GM21360 (cell line): ENCODE results near the gene DPY19L1.
"Not testable (repeated sequence)": the region's sequence is repeated elsewhere in the genome, so short reads cannot be mapped to it uniquely, and the experiment has no call there.

Experiments used
- ATAC-seq: cut with Tn5 transposase; IDR thresholded peaks from one replicate; pipeline ENCODE4 v1.9.1; 2021; ENCODE audit warnings: mild to moderate bottlenecking, moderate library complexity; ENCODE audit not compliant: unreplicated experiment

Gene DPY19L1

GRCh38 chr7:35037211-35037525 is at the start of gene DPY19L1:
TSS of gene DPY19L1 (minus strand) at chr7:35037485. CDS start at chr7:35037394, 91 bp downstream.
- ATAC-seq = no peak

- not testable (repeated sequence) for ATAC-seq
These were observed 42.2 kb upstream of the DPY19L1 start for GRCh38 chr7:35079517-35079916.

- ATAC-seq = not testable (repeated sequence)
These were observed 36.7 kb upstream of the DPY19L1 start for GRCh38 chr7:35074008-35074407.

GRCh38 chr7:35072950-35073827 is 35.9 kb upstream of the DPY19L1 start:
- not testable (repeated sequence) for ATAC-seq

- not testable (repeated sequence) for ATAC-seq
These were observed 31.8 kb upstream of the DPY19L1 start for GRCh38 chr7:35069084-35069483.

- not testable (repeated sequence) for ATAC-seq
These were observed 28.1 kb upstream of the DPY19L1 start for GRCh38 chr7:35065382-35065781.

GRCh38 chr7:35058571-35058970 is 21.3 kb upstream of the DPY19L1 start:
- not testable (repeated sequence) for ATAC-seq

GRCh38 chr7:35057505-35058451 is 20.5 kb upstream of the DPY19L1 start:
- ATAC-seq = not testable (repeated sequence)

- ATAC-seq = not testable (repeated sequence)
These were observed 18.4 kb upstream of the DPY19L1 start for GRCh38 chr7:35055733-35056132.

- ATAC-seq = not testable (repeated sequence)
These were observed 16.3 kb upstream of the DPY19L1 start for GRCh38 chr7:35053488-35054175.

GRCh38 chr7:35048390-35048789 is 11.1 kb upstream of the DPY19L1 start:
- not testable (repeated sequence) for ATAC-seq

GRCh38 chr7:35047912-35048305 is 10.6 kb upstream of the DPY19L1 start:
- ATAC-seq = not testable (repeated sequence)

GRCh38 chr7:35047263-35047911 is 10.1 kb upstream of the DPY19L1 start:
- not testable (repeated sequence) for ATAC-seq

- ATAC-seq = not testable (repeated sequence)
These were observed 6.0 kb upstream of the DPY19L1 start for GRCh38 chr7:35043301-35043700.

GRCh38 chr7:35040906-35041305 is 3.6 kb upstream of the DPY19L1 start:
- ATAC-seq = no peak

- ATAC-seq = no peak
These were observed 2.1 kb upstream of the DPY19L1 start for GRCh38 chr7:35039343-35039742.

GRCh38 chr7:35038354-35038753 is 1.1 kb upstream of the DPY19L1 start:
- ATAC-seq = no peak

- ATAC-seq = peak; percentile 87
These were observed 449 bp upstream of the DPY19L1 start for GRCh38 chr7:35037526-35038341.

- ATAC-seq = peak; percentile 14
These were observed 719 bp downstream of the DPY19L1 start for GRCh38 chr7:35036361-35037171.
